Activated CD4-positive, alpha-beta T cell treated with anti-CD3 and anti-CD28 coated beads for 1 hour (primary cell): ENCODE results near the gene ADH7.
"Not testable (repeated sequence)": the region's sequence is repeated elsewhere in the genome, so short reads cannot be mapped to it uniquely, and the experiment has no call there.

Source experiments
- DNase-seq: peaks from one replicate; pipeline ENCODE4 v3.0.0-alpha.2; 2020

Gene ADH7

DNA sequence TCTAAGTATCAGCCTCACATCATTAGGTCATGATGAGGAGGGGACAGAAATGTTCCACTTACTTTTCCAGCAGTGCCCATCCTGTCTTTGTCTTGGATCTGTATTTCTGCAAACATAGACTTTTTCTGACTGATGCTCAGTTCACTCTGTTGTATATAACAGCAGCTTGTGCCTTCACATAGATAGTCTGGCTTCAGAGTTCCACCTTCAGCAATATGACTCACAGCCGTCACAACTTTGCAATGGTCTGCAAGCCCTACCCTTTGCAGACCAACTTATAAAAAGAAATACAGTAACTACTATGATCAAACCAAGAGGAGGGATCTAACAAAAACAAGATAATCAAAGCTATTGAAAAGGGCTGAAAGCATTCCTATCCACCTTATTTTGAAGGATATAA lies at the start of gene ADH7:
TSS of gene ADH7 (minus strand) at position 189 of the 400 bp plus-strand sequence. CDS start at position 80, 109 bp downstream.
- no peak for DNase-seq

DNA sequence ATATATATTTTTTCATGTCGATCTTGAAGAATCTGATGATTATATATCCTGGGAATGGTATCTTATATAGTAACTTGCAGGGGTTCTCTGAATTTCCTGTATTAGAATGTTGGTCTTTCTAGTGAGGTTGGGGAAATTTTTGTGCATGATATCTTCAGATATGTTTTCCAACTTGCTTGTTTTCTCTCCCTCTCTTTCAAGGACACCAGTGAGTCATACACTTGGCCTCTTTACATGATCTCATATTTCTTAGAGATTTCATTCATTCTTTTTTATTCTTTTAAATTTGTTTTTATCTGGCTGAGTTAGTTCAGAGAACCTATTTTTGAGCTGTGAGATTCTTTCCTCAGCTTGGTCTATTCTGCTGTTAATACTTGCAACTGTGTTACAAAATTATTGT lies 48.5 kb upstream of the ADH7 start:
- no peak for DNase-seq

DNA sequence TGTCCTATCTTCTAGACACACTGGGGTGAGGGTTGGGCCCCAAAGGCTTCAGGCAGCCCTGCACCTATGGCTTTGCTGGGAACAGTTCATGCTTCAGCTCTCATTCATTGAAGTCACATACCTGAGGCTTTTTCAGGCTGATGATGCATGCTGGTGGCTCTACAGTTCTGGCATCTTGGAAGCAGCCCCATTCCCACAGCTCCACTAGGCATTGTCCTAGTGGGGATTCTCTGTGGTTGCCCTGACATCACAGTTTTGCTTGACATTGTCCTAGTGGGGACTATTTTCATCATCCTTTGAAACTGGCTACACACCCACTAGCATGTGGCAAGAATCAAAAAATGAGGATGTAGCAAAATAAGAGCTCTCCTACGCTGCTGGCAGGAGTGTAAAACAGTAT lies 38.0 kb upstream of the ADH7 start:
- DNase-seq = no peak

DNA sequence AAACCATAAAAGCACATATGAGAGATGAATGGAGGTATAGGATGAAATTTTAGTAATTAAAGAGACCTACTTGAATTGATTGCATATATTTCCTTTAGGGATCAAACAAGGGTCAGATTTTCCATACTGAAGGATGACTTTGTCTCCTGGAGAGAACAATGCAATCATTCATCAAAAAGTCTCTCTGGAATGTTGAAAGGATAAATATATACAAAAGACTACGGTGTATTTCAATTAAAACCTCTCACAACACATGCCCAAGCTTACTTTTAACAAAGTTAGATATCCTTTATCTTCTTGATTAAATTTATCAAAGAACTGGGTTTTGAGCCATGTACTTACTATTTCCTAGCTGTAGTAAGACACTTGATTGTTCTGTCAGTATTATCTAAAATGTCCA lies 36.8 kb upstream of the ADH7 start:
- no peak for DNase-seq

DNA sequence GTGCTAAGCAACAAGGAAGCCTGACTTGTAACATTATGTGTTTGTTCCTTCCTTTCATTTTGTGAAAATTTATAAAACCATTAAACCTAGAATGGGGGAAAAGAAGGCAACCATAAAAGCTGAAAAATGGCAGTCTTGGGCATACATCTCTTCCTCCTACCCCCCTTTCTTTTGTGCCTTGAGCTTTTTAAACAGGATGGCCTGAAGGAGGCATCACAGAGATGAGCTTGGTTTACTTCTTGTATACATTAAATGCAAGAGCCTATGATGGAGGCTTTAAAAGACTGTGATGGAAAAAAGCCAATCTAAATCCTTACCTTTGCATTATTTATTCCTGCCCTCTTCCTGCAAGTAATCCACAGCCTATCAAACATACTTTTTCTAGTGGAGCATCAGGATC lies 36.2 kb upstream of the ADH7 start:
- no peak for DNase-seq

DNA sequence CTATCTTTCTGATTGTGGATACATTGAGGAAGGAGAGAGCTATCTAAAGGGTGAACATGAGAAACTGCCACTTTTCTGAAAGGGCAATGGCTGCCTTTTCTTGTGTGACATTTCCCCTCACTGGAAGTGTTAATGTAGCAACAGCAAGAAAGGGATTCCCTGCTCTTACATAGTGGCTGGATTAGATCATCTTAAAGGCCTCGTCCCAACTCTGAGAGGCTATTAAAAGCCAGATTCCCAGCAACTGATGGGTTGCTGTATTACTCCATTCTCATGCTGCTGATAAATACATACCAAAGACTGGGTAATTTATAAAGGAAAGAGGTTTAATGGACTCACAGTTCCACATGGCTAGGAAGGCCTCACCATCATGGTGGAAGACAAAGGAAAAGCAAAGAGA lies 33.7 kb upstream of the ADH7 start:
- no peak for DNase-seq

DNA sequence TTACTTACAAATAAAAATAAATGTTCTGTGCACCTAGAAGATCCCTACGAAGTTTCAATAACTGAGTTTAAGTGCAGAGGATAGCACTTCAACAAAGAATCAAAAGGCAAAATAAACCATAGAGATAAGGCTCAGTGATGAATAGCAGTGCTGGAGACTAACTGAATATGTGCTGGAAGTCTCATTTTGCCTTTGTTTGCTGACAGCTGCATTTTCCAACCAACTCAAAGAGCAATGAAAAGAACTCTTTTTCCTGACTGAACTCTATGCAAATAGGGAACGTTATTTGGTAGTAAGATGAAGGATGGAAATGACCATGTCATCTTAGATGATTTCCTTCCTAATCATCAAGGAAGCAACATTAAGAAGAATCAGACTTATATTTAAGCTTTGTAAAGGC lies 32.7 kb upstream of the ADH7 start:
- no peak for DNase-seq

DNA sequence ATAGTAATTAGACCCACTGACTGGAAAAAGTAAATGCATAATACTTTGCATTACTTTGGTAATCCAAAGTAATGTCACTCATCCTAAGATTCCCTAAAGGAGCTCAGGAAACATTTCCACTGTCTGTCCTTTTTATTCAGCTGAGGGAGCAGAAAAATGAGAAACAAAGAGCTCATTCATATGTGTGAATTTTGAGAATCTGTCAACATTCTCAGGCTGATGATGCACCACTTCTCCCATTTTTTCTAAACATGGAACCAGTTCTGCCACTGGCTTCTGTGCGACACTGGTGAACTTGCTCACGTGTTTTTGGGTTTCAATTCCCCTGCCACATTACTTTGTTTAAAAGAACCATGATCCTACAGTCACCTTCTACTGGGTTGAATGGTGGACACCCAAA lies 28.4 kb upstream of the ADH7 start:
- DNase-seq = no peak

DNA sequence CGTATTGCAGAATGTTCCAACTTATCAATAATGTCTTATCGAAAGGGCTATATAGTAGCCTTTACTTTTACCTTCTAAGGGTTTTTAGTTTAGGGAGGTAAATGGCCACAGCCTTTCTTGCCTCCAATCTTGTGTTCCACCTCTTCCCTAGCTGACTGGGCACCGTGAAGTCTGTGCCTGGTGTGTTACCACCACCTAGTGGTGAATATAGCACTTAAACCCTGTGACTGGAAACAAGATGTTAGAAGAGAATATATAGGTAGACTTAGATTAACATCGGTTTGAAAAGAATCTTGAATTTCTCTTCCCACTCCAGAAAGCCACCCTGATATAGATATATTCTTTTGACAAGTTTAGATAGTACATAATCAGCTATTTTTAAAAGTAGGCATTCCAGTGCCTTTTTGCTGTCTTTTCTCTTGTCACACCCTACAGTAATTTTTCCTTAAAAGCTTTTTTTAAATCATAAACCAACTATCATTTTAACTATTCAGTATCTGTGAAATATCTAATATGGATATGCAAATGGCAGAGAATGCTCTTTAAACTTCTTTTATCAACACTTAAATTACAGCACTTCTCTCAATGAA lies 27.8 kb upstream of the ADH7 start:
- DNase-seq = no peak

DNA sequence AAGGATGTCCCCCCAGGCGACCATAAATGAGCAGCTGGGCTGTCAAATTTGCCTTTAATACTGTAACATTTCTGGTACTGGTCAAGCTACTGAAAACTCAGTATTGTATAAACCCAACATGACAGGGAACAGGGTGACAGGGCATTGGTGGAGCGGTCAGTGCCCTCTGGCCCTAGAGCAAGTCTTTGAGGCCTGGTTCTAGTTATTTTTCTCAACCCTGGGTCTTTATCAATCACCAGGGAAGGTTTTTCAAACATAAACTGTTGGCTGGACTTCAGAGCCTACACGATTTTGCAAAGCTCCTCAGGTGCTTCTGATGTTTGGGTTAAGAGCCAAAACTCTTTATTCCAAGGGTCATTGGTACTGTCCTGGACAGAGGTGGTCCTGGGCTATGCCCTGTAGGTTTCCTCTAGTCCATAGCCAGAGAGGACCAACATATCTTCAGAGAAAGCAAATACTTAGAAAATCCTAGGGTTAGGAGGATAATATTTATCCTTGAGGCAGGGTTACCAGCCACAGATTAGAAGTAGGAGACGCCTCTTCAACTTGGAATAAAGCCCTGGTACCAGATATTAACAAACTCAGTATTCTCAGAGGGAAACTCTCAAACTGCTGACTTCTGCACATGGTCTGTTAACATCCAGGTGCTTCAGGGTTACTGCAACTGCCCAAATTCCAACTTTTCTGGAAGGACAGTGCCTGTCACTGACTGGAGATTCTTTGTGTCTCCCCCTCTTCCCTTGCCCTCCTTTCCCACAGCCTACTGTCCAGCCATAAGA lies 26.7 kb upstream of the ADH7 start:
- no peak for DNase-seq

DNA sequence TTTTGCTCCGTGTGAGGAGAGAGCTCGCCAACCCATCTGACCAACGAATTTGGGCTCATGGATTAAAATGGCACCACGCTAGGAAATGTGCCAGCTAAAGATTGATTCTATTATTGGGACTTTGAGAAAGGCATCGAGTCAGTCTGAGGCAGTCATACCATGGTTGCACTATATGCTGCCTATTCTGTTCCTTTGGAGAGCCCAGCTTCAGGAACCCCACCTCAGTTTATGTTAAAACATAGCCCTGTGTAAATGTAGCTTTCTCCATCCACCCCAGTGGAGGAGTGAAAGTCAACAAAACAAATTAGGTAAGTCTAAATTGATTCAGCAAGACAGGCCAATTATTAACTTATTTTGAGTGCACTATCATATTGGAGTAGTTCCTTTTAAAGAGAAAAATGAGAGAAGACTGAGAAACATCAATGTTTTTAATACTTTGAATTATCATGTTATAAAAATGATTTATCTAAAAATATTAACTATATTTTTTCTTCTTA lies 24.5 kb upstream of the ADH7 start:
- DNase-seq = no peak

DNA sequence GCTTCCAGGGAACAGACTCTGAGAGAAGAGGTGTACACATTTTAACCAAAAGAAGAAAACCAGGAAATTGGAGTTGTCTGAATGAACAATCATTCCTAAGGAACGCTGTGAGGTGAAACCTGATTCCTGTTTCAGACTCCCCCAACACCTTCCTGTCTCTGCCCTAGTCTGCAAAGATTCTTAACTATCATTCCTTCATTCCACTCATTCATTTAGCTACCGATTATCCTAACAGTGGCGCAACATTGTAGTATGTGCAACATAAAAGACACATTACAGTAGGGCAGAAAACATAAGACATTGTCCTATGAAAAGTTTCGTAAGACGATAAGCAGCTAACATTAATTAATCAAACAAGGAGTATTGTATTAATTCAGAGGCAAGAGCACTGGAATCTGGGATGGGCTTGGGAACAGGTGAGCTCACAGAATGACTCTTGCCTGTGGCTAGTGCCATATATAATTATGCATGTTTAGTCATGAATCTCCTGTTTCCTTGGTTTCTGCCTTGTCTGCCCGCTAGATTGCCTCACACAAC lies 23.8 kb upstream of the ADH7 start:
- no peak for DNase-seq

DNA sequence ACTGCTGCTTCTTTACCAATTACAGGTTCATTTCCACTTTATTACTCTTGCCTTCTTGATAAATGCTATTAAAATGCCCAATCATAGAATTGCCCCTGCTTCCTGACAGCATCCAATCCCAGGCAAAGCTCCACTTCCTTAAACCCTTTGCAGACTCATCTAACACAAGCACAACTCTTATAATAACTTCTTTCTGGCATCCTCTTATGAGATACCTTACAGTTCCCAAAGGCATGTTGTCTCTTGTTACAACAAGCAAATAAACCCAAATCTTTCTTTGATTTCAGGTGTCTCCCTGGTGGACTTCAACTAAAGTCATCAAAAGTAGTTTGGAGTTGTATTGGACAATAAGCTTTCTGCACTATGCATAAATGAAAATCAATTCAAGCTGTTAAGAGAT lies 22.5 kb upstream of the ADH7 start:
- no peak for DNase-seq

DNA sequence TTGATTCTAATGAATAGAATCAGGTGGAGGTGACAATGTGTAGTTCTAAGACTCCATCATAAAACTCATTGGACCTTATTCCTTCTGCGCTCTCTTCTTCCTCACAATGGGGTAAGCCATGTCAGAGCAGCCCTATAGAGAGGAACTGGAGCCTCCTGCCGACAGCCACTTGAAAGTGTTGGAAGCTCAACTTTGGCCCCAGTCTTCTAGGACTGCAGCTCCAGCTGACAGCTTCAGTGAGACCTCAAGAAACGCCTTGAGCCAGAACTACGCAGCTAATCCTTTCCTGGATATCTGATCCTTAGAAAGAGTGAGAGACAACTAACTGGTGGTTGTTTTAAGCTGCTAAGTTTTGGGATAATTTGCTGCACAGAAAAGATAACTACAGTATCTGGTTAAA lies 22.1 kb upstream of the ADH7 start:
- no peak for DNase-seq

DNA sequence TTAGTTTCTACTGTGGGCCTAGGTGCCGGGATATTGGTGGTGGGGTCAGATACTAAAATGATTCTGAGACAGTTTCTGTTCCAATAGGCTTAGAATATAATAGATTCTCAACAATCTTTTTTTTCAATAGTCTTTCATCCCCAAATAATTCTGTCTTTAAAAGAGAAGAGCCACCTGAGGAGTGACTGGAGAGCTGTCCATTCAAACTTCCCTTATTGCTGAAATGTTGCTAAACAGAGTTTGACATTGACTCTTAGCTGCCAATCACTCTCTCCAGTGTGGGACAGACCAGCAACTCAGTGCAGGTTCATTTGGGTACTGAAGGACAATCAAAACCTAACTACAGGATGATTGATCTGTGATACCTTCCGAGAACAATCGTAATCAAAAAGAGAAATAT lies 12.4 kb upstream of the ADH7 start:
- no peak for DNase-seq

DNA sequence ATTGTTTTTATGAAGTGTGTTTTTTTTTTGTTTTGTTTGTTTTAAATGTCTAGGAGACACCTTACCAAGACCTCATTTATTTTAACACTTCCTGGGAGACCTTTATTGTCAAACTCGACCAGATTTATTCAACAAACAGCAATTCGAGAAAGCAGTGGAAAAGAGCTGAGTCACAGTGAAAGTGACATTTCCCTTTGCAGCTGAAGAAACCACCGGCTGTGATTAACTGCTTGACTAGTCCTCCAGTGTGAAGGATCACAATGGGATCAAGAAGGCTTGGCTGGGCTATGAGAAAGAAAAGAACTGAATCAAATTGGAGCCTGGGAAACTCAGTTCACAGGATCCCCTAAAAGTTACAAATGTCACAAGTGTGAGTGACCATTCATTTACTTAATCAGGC lies 11.9 kb upstream of the ADH7 start:
- no peak for DNase-seq

DNA sequence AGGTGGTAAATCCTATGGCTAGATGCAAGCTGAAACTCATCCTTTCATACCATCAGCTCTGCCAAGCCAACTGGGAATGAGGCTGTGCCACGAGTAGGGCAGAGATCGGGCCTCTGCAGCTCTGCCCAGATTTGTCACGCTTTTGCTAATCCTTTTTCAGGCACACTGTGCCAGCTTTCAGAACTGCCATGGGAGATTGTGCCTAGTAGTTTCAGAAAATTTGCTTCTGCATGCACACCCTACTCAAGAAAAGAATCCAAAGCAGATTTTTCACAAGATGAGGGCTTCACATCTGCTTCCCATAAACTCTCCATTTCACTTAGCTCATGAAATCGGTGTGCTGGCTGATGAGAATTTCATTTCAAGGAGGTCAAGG lies 3.3 kb upstream of the ADH7 start:
- DNase-seq = no peak

DNA sequence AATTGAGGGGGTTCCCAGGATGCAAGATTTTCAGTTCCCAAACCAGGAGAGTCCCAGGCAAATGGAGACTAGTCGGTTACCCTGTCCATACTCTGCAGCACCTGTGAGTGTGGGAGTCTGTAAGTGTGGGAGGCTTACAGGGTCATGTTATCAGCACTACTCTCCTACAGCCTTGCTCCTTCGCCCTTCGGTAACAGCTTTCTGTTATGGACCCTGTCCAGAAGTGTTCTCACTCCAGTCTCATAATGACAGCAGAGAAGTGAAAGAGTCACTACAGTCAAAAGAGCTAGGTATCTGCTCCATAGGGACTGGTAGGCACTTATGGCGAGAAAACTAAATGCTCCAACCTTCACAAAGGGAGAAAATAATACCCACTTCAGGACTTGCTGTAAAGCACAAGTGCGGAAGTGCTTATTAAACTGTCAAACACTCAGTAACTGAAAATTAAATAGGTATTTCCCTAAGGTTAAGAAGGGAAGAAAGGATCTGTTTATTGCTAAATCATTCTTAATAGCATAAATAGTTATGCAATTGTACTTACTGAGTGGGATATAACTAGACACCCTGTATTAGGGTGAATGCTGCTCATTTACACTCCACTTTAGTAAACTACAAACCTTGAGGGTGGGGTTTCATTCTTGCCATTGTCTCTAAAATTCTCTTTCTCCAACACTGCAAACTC lies 2.7 kb upstream of the ADH7 start:
- no peak for DNase-seq

DNA sequence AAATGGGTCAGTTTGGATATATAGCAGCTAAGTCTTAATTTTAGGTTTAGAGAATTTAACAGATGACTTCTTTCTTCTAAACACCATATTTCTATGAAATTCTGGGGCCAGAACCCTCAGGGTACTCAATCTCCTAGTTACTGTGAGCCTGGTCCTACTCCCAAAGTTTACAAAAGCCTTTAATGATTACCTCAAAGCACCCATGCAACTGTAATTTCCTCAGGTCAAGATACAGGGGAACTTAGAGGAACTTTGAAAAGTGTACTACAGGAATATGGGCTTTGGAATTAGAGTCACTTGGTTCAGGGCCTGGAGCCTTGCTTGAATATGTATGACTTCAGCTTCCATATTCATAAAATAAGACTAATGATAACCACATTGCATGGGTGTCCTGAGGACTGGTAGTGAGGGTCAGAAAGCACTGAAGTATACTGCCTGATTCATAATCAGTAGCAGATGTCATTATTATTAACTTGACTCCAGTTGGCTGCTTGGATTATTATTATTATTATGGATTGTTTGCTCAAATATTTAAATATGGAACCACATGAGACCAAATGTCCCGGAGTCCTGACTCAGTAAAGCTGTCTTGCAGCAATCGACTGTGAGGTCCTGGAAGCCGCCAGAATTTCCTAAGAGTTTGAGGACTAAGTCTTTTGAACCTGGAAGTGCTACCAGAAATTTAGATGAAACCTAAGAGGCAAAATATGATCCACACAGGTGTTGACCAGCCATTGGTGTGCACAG lies 2.0 kb upstream of the ADH7 start:
- no peak for DNase-seq

DNA sequence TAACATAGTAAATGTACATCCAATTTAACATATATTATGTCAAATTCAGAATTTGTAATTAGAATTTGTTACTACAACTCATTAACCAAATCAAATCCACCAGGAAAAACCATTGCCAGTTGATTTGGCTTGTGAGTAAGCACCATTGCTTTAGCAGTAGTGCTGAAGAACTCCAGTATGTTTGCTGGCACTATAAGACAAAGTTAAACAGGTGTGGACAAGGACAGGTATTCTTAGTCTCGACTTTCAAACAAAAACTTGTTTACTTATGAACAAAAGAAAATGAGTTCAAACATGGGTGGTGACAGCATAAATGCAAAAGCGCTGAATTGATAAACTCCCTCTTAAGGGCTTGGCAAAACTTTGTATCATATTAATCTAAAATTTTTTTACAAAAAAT lies 1.3 kb upstream of the ADH7 start:
- DNase-seq = no peak

DNA sequence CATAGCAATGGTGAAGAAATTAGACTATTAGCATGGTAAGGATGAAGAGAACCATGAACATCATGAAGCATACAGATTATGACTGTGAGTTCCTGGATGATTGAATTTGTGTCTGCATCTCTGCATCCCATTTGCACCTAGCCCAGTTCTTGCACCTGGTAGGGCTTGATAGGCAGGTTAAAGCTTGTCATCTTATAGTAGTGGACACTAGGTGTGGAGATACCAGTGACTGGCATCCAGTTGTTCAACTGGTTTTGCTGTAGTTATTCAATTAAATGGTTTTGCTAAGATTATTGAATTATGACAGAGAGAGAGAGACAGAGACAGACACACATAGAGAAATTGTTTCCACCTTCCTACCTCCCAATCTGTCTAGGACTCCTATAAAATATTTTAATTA lies 5.0 kb downstream of the ADH7 start:
- no peak for DNase-seq

DNA sequence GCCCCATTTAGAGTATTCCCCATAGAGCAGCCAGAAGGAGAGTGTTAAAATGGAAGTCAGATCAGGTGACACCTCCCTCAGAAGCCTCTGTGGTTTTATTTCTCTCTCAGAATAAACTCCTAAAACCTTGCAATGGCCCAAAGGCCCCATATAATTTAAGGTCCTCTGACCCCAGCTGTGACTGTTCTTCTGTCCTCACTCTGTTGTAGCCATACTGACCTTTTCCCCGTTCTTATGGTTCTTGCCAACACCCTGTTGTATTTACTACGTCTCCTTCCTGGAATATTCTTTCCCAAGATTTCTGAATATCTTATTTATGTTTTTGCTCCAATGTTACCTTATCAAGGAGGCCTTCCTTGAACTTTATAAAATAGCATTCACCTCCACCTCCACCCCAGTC lies 18.0 kb downstream of the ADH7 start:
- DNase-seq = no peak

DNA sequence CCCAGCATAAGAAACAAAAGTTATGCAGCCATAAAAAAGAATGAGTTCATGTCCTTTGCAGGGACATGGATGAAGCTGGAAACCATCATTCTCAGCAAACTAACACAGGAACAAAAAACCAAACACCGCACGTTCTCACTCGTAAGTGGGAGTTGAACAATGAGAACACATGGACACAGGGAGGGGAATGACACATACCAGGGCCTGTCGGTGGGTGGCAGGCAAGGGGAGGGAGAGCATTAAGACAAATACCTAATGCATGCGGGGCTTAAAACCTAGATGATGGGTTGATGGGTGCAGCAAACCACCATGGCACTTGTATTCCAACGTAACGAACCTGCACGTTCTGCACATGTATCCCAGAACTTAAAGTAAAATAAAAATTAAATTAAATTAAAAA lies 19.4 kb downstream of the ADH7 start:
- DNase-seq = not testable (repeated sequence)
